H1 (cell line): ENCODE results near the gene RIBC2. TPM values are rescaled to one million over a fixed set of nuclear protein-coding genes. Genes with fewer than 3 reads are reported as not detected.

Experiments used
- CHD7 ChIP-seq: fragments of 300-600 bp; sonication (generic); IDR thresholded peaks from 2 replicates; pipeline ENCODE4 v1.7.1; 2012; ENCODE audit warnings: low read length, moderate library complexity, mild to moderate bottlenecking, inconsistent platforms; ENCODE audit not compliant: insufficient replicate concordance
- EGR1 ChIP-seq: IDR thresholded peaks from 2 replicates; pipeline ENCODE4 v1.6.1; 2011; ENCODE audit warnings: low read depth, low read length, borderline replicate concordance
- EZH2 ChIP-seq: fragments of 200-600 bp; sonication (generic); IDR thresholded peaks from 2 replicates; pipeline ENCODE4 v1.7.1; 2012; ENCODE audit warnings: low read depth, mild to moderate bottlenecking, moderate library complexity, low read length, inconsistent platforms; ENCODE audit not compliant: severe bottlenecking
- SP4 ChIP-seq: IDR thresholded peaks from 2 replicates; pipeline ENCODE4 v1.6.1; 2012; ENCODE audit warnings: low read length, inconsistent platforms
- polyA plus RNA-seq, 7 experiments: library from polyadenylated mRNA; depleted of rRNA in 3 of 7; stranded (reverse) in 5 of 7; unstranded in 2 of 7; fragments of >200 nt in 5 of 7; fragments of 200-250 nt in 2 of 7; gene quantifications; 1 replicate in 5 of 7; 2 replicates in 1 of 7; 4 replicates in 1 of 7; pipeline versions ENCODE4 v1.2.1 to v1.2.3, GENCODE V29; 2011 to 2013; ENCODE audit warnings: missing spikeins in 2 of 7, mixed read lengths in 2 of 7
- total RNA-seq: library from RNA; stranded (reverse); fragmentation: NEBNext Ultra II Directional; extraction: Animal tissue kit (Norgen Biotek cat#: 25700); gene quantifications from 2 replicates; pipeline ENCODE4 v1.2.1, GENCODE V29; 2021

Gene RIBC2
- total and polyA plus RNA-seq, 2 of the 8 experiments (the other 6 are each of a cell fraction or from before 2014, with no cell fraction given), result 0.79 to 2.1 TPM

GRCh38 chr22:45420539-45420938, 7.0 kb downstream of the RIBC2 start (continued):
- TF ChIP-seq SP4, result no peak
- TF ChIP-seq EGR1, result no peak
- TF ChIP-seq CHD7, result no peak
- no peak for TF ChIP-seq EZH2
- TF ChIP-seq, all 59 proteins: peak for 0
